HG02588 (cell line): ENCODE results near the gene GK.
"Not testable (repeated sequence)": the region's sequence is repeated elsewhere in the genome, so short reads cannot be mapped to it uniquely, and the experiment has no call there.

Experiments used
- ATAC-seq: cut with Tn5 transposase; IDR thresholded peaks from one replicate; pipeline ENCODE4 v1.9.1; 2021; ENCODE audit warnings: mild to moderate bottlenecking, moderate library complexity; ENCODE audit not compliant: unreplicated experiment

GK gene

DNA sequence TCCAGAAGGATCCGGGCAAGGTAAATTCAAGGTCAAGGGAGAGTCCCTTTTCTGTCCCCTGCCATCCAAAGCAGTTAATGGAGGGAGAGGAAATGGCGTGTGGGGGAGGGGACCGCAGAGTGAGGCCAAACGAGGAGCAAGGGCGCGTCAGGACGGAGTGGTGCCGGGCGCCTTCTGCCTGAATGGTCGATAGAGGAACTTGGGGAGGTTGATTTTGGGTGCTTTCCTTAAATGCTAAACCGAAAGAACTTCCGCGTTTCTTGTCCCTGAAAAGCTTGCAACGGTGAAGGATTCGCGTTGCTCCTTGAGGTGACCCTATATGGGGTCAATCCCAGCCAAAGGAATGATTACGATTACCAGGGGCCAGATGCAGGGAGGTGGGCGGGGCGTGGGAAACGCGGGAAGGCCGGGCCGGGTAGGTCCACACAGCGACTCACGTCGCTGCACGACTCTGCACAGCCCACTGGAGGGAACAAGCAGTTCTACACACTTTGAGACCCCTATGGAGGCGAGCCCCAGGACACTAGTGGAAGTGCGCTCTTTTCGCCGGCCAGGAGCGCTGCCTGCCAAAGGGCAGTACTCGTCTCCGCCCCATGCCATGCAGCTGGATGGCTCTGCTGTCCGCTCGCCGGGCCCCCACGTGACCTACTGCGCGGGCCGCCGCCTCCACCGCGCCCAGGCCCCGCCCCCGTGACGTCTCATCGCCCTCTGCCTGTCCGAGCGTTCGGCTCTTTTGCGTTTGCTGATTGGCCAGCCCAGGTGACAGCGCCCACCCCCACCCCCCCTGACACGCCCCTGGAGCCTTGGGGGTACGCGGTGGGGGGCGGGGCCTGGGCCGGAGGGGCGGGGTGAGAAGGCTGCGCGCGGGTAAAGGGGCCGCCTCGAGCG, 452 bp upstream of the GK start:
- ATAC-seq = peak; percentile 85

DNA sequence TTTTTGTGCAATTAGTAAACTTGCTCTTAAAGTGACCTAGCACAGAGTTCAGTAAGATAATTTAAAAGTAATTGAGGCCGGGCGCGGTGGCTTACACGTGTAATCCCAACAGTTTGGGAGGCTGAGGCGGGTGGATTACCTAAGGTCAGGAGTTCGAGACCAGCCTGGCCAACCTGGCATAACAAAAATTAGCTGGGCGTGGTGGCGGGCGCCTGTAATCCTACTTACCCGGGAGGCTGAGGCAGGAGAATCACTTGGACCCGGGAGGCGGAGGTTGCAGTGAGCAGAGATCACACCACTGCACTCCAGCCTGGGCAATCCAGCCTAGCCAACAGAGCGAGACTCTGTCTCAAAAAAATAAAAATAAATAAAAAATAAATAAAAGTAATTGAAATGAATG, 1.2 kb downstream of the GK start:
- ATAC-seq = not testable (repeated sequence)

DNA sequence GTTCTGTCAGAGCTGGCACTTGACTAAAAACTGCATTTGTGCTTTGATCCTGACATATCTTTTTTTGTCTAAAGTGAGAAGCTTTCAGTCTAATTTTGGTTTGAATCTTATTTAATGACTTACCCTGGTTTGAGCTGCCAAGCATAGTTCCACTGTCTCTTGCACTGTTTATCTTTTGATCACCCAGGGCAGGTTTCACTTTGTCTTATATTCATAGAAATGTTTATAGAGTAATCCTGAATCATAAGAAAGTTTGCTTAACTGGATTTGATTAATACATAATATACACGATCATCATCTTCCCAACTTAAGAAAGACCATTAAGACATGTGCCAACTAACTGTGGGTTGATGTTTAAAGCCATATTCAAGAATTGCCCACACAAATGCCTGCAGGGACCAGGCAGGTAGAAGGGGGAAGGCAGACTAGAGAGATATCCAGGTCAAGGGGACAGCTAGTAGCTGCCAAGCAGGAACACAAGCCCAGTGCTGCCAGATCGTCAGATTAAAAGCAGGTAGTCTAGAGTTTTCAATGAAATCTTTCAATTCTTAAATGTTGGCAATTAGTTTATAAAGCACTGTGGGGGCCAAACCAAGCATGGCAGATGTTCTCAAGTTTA, 1.9 kb downstream of the GK start:
- no peak for ATAC-seq

DNA sequence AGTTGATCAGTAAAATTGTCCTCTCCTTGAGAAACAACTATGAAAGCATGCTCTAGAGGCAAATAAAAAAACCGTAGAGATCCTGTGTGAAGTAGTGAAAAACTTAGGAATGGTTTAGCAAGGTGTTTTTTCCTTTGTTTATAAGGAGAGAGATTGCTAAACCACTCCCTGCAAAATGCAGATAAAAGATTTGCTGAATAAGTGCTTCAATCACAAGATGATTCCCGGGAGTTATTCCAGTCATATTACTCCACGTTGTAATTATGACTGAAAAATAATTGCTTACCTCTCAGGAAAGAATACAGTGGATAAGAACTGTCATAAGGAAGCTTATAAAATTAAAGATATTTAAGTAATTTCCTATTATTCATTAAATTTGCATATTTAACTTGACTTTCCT, 2.8 kb downstream of the GK start:
- no peak for ATAC-seq

DNA sequence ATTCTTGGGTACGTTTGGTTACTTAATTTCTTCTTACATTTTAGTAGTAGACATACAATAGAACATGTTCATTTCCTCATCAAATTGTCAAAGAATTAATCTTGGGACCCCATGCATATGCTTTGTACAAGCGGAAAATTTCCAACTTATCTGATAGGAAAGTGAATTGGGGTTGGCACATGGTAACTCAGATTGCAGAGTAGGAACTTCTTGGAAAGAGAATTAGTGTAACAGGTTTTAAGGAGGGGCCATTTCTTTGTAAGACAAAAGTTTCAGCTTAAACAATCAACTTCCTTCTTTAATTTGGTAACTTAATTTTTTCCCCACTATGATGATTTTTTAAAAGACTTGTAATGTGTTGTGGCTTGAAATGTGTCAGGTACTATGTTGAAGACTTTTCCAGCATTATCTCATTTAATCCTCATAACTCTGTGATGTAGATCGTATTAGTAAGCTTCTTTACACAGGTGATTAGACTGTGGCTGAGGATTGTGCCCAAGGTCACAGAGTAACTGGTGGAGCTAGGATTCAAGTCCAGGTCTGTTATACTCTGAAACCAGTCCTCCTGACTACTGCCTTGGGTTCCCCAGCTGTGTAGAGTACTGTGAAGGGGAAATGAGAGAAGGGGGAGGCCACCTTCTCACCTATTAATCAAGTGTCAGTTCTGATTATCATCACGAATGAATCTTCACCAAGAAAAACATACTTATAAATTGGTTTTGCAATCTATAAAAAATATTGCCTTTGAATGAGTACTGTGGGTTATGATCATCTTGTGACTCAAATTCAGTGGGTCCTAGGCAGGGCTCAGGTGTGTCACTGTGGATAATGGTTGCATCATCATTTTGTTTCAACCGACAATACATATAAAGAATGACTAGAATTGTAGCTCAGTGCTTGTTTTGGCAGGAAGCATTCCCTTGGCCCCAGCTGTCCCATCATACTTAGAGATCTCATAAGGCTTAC, 4.3 kb downstream of the GK start:
- no peak for ATAC-seq

DNA sequence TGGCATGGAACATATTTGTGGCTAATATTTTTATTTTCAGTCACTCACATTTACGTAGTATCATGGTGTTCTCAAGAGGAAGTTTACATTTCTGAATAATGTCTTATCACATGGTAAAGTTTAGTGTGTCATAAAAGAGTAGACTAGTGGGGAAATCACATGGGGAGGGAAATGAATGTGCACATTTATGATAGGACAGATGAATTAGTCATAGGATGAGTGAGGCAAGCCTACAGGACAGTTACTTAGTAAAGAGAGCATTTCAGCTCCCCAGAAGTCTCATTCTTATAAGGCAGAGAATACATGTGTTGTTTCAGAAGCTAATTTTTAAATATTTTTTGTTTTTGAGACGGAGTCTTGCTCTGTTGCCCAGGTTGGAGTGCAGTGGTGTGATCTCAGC, 6.2 kb downstream of the GK start:
- ATAC-seq = no peak

DNA sequence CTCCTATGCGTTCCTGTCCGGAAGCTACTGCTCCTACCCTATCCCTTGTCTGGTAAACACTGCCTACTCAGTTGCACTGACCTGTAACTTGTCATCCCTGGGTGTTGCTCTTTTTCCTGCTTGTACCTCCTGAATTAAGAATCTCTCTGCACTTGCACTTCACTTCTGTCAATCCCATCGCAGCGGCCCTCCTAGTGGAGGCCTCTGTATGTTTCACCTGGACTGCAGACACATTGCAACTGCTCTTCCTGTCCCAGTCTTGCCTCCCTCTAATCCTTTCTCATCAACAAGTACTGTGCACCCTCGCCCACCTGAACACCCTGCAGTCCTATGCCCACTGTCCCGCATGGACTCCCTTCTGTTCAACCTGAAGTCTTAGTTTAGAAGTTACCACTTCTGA, 8.0 kb downstream of the GK start:
- ATAC-seq = no peak

DNA sequence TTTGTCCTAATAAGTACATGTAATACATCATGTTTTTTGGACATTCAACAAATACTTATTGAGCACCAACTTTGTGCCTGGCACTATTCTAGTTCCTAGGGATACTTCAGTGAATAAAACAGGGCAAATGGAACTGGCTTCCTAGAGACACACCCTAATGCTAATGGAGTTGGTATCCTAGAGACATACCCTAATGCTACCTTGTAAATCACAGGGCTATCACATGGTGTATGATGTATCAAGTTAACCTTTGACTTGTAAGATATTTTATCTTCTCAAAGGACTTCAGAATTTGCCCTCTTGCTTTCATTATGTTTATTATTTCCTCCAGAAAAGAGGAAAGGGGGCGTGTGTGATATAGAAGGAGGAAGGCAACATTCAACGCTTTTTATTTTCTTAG, 10.1 kb downstream of the GK start:
- ATAC-seq = no peak

DNA sequence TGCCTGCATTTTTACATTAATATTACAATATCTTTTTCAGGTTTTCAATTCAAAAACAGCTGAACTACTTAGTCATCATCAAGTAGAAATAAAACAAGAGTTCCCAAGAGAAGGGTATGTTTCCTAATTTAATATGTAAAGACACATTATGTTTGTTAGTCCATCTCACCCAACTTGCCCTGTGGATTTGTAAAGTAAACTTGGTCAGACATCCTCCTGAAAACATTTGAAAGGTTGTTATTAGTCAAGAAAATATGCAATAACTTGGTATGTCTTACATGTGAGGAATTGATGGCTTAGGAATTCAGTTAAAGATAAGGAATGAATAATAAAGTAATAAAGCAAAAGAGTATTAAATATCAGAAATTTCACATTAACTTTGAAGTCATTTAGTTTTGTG, 12.2 kb downstream of the GK start:
- ATAC-seq = no peak

DNA sequence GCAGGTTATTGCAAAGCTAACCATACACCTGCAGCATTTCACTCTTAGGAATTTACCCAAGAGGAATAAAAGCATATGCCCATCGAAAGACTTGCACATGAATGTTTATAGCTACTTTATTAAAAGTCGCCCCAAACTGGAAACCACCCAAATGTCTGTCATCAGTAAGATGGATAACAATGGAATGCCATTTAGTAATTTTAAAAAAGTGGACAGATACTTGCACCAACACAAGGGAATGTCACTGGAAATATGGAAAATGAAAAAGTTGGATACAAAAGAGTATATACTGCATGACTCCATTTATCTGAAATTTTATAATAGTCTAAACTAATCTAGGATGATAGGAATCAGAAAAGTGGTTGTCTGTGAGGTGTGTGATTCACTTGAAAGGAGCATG, 12.9 kb downstream of the GK start:
- no peak for ATAC-seq

DNA sequence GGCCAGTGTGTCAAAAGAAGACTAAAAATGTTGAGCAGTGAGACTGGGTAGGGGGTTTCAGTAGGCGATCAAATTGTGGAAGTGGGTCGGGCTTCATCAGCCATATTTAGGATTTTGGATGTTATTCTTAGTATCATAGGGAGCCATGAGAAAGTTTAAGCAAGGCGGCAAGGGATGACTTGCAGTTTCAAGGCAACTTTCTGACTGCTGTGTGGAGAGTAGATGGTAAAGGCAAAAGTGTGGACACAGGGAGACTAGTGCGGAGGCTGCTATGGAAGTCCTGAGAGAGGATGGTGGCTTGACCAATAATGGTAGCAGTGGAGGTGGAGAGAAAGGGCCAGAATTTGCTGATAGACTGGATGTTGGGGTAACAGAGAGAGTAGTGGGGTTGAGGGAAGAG, 15.4 kb downstream of the GK start:
- no peak for ATAC-seq

DNA sequence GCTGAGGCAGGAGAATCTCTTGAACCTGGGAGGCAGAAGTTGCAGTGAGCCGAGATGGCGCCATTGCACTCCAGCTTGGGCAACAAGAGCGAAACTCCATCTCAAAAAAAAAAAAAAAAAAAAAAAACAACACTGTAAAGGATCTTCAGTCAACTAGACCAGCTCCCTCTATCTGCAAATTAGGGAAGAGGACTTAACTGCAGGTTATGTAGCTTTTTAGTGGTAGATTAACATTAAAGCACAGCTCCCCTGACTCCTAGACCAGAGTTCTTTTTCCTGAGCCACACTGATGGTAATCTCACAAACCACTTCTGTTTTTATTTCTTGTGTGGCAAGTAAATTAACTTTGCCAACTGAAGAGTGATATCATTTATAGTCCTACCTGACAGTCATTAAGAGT, 18.0 kb downstream of the GK start:
- not testable (repeated sequence) for ATAC-seq

DNA sequence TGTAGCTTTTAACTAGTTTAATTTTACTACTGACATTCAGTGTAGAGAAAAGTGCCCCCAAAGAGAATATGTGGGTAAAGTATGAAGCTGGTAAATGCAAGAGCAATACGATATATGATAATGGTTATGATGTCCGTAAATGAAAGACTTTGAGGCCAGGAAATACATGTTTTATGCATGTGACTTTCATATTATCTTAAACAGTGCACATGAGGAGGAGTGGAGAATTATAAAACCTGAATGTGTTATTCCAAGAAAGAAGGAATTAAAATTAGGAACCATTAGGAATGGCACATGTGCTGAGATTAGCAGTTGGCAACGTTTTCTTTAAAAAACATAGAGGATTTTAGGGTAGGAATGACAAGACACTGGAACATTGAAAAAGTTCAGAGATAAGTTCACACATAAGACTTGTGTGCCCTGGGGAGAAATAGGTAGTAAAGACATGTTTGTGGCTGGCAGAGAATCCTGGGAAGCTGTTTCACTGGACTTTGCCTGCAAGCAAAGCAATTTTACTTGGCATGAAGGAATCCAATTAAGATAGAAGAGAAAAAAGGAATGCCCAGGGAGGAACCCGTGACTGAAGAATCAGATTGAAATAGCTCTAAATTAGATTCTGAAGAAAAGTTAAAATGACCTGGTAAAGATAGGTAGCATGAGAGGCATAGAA, 20.0 kb downstream of the GK start:
- ATAC-seq = no peak

DNA sequence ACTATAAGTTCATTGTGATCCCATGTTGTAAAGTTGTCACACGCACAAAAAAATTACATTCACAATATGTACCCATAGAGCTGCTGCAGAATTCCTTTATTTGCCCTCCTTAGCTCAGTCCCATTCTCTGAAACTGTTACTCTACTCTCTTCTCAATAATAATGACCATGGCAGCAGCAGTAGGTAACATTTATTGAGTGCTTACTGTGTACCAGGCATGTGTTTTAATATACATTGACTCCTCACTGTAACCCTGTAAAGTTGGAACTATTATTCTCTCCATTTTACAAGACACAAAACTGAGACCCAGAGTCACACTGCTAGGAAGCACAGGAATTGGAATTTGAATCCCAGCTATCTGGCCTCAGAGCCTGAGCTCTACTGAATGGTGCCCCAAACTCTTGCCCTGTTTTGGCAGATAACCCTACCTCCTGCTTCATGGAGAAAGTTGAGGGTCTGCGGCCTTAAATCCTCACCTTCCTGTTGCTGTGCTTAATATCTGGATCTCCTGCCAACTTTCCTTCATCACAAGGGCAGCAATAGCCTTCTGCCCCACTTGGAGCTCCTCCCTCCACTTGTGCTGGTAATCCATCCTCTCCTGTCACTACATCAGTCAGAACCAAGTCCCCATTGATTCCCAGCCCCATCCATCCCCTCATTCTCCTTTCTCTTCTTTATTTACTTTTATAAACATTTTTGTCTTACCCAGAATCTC, 20.8 kb downstream of the GK start:
- ATAC-seq = no peak

DNA sequence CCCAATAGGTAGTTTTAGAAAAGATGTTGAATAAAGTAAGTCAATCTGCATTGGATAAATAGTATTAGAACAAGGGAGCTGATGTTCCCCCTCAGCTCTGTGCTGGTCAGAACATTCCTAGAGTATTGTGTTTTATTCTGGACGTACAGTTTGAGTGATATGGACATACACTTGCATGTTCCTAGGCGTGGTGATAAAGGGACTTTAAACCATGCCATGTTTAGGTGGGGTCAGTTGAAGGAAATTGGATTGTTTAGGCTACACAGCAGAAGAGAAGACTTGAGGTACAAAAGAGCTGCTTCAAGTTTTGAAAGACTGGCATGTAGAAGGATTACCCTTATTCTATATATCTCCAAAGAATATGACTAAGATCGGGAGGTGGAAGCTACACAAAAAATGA, 21.6 kb downstream of the GK start:
- ATAC-seq = no peak

DNA sequence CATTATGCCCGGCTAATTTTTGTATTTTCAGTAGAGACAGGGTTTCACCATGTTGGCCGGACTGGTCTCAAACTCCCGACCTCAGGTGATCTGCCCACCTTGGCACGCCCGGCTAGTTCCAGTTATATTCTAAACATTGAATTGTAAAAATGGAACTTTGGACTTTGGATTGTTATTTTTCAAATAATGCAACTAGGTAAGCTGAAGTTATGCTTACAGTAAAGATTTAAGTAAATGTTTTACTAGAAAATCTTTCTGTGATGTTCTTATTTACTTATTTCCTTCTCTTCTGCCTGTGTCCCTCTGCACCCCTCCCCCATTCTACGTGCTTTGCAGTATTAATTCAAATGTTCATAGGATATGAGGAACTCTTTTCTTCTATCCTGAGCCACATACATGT, 26.1 kb downstream of the GK start:
- ATAC-seq = no peak

DNA sequence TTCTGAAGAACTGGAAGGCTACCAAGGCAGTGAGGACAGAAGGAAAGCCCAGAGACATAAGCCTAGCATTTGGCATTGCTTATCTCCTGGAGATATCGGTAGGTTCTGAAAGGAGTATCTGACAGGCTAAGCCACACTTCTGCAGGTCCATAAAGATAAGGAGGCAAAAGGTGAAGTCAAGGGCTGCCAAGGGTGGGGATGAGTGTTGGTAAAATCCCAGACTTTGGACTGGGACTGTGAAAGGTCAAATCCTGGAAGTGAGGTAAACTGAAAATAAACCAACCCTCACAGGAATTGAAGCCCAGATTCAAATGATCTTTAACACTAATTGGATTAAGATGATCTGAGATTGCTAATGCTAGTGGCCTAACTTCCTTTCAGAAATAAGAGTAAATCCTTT, 27.4 kb downstream of the GK start:
- no peak for ATAC-seq

DNA sequence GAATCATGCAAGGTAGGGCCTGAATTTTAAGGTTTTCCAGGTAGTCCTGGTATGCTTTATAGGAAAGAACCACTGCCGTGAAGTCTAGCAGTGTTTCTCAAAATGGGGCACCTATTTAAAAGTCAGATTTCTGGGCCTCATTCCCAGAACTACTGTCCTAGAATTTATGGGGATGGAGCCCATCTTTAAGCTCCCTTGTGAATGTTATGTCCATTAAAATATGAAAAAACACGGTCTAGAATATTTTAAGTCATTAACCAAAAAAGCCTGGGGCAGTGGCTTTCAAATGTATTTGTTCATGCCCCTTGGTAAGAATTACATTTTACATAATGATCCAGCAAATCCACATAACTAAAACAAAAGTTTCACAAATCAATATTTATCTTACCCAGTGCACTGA, 35.4 kb downstream of the GK start:
- no peak for ATAC-seq

DNA sequence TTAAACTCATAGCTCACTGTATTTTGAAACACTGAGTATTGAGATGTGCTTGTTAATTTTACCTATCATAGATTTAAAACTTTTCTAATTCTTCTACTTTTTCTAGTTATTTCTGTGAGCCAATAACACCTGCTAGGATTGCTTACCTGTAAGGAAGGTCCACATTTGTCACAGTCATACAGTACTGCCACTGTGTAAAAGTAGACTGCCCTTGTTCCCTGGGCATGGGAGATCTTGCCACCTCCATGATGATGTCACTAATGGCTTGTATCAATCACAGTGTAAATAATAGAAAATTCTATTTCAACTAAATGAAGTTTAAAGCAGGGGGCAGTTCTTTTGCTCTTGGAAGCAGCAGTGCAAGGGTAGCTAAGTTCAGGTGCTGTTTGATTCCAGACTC, 35.9 kb downstream of the GK start:
- ATAC-seq = no peak

DNA sequence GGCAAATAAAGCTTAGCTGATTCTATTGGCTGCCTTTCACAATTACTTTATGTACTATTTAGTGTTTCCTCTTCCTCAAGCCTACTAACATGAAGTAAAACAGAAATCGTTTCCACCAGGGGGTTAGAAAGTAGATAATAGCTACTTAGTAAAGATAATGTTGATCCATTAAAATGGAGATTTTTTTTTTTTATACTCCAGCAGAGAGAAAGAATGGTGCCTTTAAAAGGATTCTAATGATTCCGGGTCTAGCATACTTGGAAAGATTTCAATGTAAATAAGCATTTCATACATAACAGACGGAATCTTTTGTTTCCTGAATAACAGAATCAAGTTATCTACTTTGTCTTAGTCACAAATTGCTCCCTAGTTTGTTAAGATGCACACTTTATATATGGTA, 37.1 kb downstream of the GK start:
- ATAC-seq = no peak
